ENCODE measurements around the gene RAP2C. TPM values are rescaled to one million over a fixed set of nuclear protein-coding genes. Genes with fewer than 3 reads are reported as not detected.

The RAP2C gene
- total RNA-seq, 4 donors from 2014 or later = 7.0 to 143 (median 38.4) TPM

- Histone ChIP-seq H3K27me3 (no peaks in the 10 kb centered on the region), H3K27ac (peak overlapping the region; percentile 95 to 99 (median 98)), H3K36me3 (no peaks in the 10 kb centered on the region), H3K4me3 (peak overlapping the region; percentile 71 to 92 (median 84)), H3K4me1 (peaks cover 4 to 19% (median 5%) of the 10 kb centered on the region in 4 donors), H3K9me3 (no peaks in the 10 kb centered on the region)
- TF ChIP-seq, protein P1, sequence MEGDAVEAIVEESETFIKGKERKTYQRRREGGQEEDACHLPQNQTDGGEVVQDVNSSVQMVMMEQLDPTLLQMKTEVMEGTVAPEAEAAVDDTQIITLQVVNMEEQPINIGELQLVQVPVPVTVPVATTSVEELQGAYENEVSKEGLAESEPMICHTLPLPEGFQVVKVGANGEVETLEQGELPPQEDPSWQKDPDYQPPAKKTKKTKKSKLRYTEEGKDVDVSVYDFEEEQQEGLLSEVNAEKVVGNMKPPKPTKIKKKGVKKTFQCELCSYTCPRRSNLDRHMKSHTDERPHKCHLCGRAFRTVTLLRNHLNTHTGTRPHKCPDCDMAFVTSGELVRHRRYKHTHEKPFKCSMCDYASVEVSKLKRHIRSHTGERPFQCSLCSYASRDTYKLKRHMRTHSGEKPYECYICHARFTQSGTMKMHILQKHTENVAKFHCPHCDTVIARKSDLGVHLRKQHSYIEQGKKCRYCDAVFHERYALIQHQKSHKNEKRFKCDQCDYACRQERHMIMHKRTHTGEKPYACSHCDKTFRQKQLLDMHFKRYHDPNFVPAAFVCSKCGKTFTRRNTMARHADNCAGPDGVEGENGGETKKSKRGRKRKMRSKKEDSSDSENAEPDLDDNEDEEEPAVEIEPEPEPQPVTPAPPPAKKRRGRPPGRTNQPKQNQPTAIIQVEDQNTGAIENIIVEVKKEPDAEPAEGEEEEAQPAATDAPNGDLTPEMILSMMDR (IDR thresholded peaks at IDR 0.05) = no peak
- TF ChIP-seq EP300 (IDR thresholded peaks at IDR 0.05; ENCODE audit: low read depth) (no peak), POLR2AphosphoS5 (IDR thresholded peaks at IDR 0.05) (peak; percentile 6 to 50 (median 42)), POLR2A (IDR thresholded peaks at IDR 0.05) (peak; percentile 63)
- in situ Hi-C loops (cut with MboI; ENCODE audit: low pct_ligation_motif_present in 1 of 4, low pct_unique_long_range_greater_than_20kb in 1 of 4, low sequenced_read_pairs in 3 of 4) (loop anchor here in 1 of 4 donors (25.0 kb wide), 1 partner anchor 380 kb away; no protein-coding TSS in a partner anchor), intact Hi-C loops (cut with DNase I; ENCODE audit: low total_unique reads) (no loop called here)
- WGBS, 2 donors (ENCODE audit: low coverage in 1 of 2) = 41% methylated on average over 63 of the region's 74 CpGs; no CpG with 5 or more reads in 1 of the 2 donors
- peak; percentile 77 for DNase-seq
Observed at GRCh38 chrX:132217203-132218073, 1.8 kb downstream of the RAP2C start.

- Histone ChIP-seq H3K4me1 (peaks cover 4 to 19% (median 5%) of the 10 kb centered on the region in 4 donors), H3K27ac (peak overlapping the region; percentile 95 to 99 (median 98)), H3K4me3 (peak overlapping the region; percentile 71 to 92 (median 84)), H3K36me3 (no peaks in the 10 kb centered on the region), H3K9me3 (no peaks in the 10 kb centered on the region), H3K27me3 (no peaks in the 10 kb centered on the region)
- no peak for DNase-seq
- in situ Hi-C loops (cut with MboI; ENCODE audit: low pct_ligation_motif_present in 1 of 4, low pct_unique_long_range_greater_than_20kb in 1 of 4, low sequenced_read_pairs in 3 of 4) = loop anchor here in 1 of 4 donors (25.0 kb wide), 1 partner anchor 380 kb away; no protein-coding TSS in a partner anchor
- TF ChIP-seq, protein P1 (IDR thresholded peaks at IDR 0.05) = no peak
- TF ChIP-seq POLR2A (IDR thresholded peaks at IDR 0.05) (no peak), EP300 (IDR thresholded peaks at IDR 0.05; ENCODE audit: low read depth) (no peak), POLR2AphosphoS5 (IDR thresholded peaks at IDR 0.05) (no peak)
- intact Hi-C loops (cut with DNase I; ENCODE audit: low total_unique reads) = no loop called here
- 0 to 35% methylated on average over 6 to 11 of the region's 11 CpGs for WGBS, 2 donors (ENCODE audit: low coverage in 1 of 2)
Observed at GRCh38 chrX:132216806-132217202, 2.4 kb downstream of the RAP2C start.

DNA sequence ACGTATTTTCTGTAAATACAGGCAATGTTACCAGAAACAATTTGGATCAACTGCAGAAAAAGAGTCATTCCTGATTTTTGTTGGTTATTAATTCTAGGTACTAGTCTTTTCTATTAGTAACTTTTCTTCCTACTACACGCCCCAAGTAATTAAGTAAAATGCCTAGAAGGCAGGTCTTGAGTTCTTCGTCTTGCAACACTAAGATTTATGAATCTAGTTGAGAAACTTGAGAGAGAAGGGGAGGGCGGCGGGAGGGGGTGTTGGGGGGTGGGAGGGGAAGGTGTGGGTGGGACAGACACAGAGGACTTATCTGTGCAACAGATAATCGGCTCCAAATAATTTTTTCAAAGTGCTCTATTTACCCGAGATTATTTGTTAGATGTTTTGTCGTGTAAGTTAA is 3.0 kb downstream of the RAP2C start:
- peak overlapping the region; percentile 71 to 92 (median 84) for H3K4me3 ChIP-seq
- DNase-seq = no peak
- no peaks in the 10 kb centered on the region for H3K9me3 ChIP-seq
- TF ChIP-seq POLR2AphosphoS5 (IDR thresholded peaks at IDR 0.05) (no peak), EP300 (IDR thresholded peaks at IDR 0.05; ENCODE audit: low read depth) (no peak), POLR2A (IDR thresholded peaks at IDR 0.05) (no peak)
- TF ChIP-seq, protein P1 (IDR thresholded peaks at IDR 0.05) = no peak
- 0 to 30% methylated on average over 2 to 8 of the region's 8 CpGs for WGBS, 2 donors (ENCODE audit: low coverage in 1 of 2)
- H3K4me1 ChIP-seq = peaks cover 4 to 19% (median 5%) of the 10 kb centered on the region in 4 donors
- peak overlapping the region; percentile 95 to 99 (median 98) for H3K27ac ChIP-seq
- H3K36me3 ChIP-seq = no peaks in the 10 kb centered on the region
- in situ Hi-C loops (cut with MboI; ENCODE audit: low pct_ligation_motif_present in 1 of 4, low pct_unique_long_range_greater_than_20kb in 1 of 4, low sequenced_read_pairs in 3 of 4) = loop anchor here in 1 of 4 donors (25.0 kb wide), 1 partner anchor 379 kb away; no protein-coding TSS in a partner anchor
- intact Hi-C loops (cut with DNase I; ENCODE audit: low total_unique reads) = no loop called here
- no peaks in the 10 kb centered on the region for H3K27me3 ChIP-seq

GRCh38 chrX:132214518-132214917 is 4.7 kb downstream of the RAP2C start:
- no peak overlapping the region for H3K27ac ChIP-seq
- H3K4me3 ChIP-seq = no peak overlapping the region
- 58 to 80% methylated on average over 1 to 2 of the region's 2 CpGs for WGBS, 2 donors (ENCODE audit: low coverage in 1 of 2)
- in situ Hi-C loops (cut with MboI; ENCODE audit: low pct_ligation_motif_present in 1 of 4, low pct_unique_long_range_greater_than_20kb in 1 of 4, low sequenced_read_pairs in 3 of 4) = loop anchor here in 1 of 4 donors (25.0 kb wide), 1 partner anchor 377 kb away; no protein-coding TSS in a partner anchor
- no peaks in the 10 kb centered on the region for H3K27me3 ChIP-seq
- no peak for DNase-seq
- H3K36me3 ChIP-seq = no peaks in the 10 kb centered on the region
- no peak for TF ChIP-seq POLR2AphosphoS5 (IDR thresholded peaks at IDR 0.05)
- TF ChIP-seq, protein P1 (IDR thresholded peaks at IDR 0.05) = no peak
- no peak for TF ChIP-seq POLR2A (IDR thresholded peaks at IDR 0.05)
- TF ChIP-seq EP300 (IDR thresholded peaks at IDR 0.05; ENCODE audit: low read depth) = no peak
- intact Hi-C loops (cut with DNase I; ENCODE audit: low total_unique reads) = no loop called here
- H3K9me3 ChIP-seq = no peaks in the 10 kb centered on the region
- H3K4me1 ChIP-seq = peaks cover 0 to 19% (median 4%) of the 10 kb centered on the region in 4 donors

Data from transverse colon (tissue), 4 donors.